ENCODE data around the gene SLC47A1. TPM values are rescaled to one million over a fixed set of nuclear protein-coding genes. Genes with fewer than 3 reads are reported as not detected.

Gene SLC47A1
- total and polyA plus RNA-seq, 2 of the 13 experiments (the other 11 are each of a cell fraction or from before 2014, with no cell fraction given): 42.1 to 67.5 TPM

GRCh38 chr17:19538095-19539039 is 4.7 kb downstream of the SLC47A1 start (continued):
- TF ChIP-seq ZNF205 (CRISPR knock-in tag; IDR thresholded peaks at IDR 0.05): peak; percentile 98
- peak; percentile 75 for TF ChIP-seq ZBTB34 (CRISPR knock-in tag; IDR thresholded peaks at IDR 0.05)
- TF ChIP-seq ZMAT3 (CRISPR knock-in tag; conservative IDR thresholded peaks at IDR 0.05): peak; percentile 86
- no peak for TF ChIP-seq ZKSCAN1 (IDR thresholded peaks at IDR 0.05; ENCODE audit: low read length)
- no peak for TF ChIP-seq MBD4 (IDR thresholded peaks at IDR 0.05; ENCODE audit: borderline replicate concordance, low read length)
- TF ChIP-seq RXRA (CRISPR knock-in tag; IDR thresholded peaks at IDR 0.05): peak; percentile 96
- TF ChIP-seq ZC3H4 (CRISPR knock-in tag; IDR thresholded peaks at IDR 0.05; ENCODE audit: borderline replicate concordance): no peak
- TF ChIP-seq EHMT2 (IDR thresholded peaks at IDR 0.05; ENCODE audit: borderline replicate concordance, low read depth, low read length): no peak
- TF ChIP-seq ZBED4 (CRISPR knock-in tag; IDR thresholded peaks at IDR 0.05; ENCODE audit: borderline replicate concordance): 0 out of 2 replicates have a peak, but pooled peaks have one; percentile 48
- TF ChIP-seq NCOA1 (CRISPR knock-in tag; IDR thresholded peaks at IDR 0.05): peak; percentile 83; the same call in 1 of the 2 replicates
- TF ChIP-seq ZXDC (CRISPR knock-in tag; IDR thresholded peaks at IDR 0.05): no peak
- TF ChIP-seq IKZF5 (CRISPR knock-in tag; IDR thresholded peaks at IDR 0.05): peak; percentile 89
- 0 out of 2 replicates have a peak, but pooled peaks have one; percentile 5 for TF ChIP-seq AHR (CRISPR knock-in tag; IDR thresholded peaks at IDR 0.05)
- TF ChIP-seq TEAD3 (CRISPR knock-in tag; optimal IDR thresholded peaks at IDR 0.05; ENCODE audit: borderline replicate concordance): peak; percentile 76
- no peak for TF ChIP-seq ZNF354B (CRISPR knock-in tag; IDR thresholded peaks at IDR 0.05)
- TF ChIP-seq LCORL (IDR thresholded peaks at IDR 0.05): peak; percentile 62; the same call in 1 of the 2 replicates
- TF ChIP-seq LCORL (CRISPR knock-in tag; IDR thresholded peaks at IDR 0.05): peak; percentile 99
- no peak for TF ChIP-seq FOXA1 (IDR thresholded peaks at IDR 0.05)
- peak; percentile 30; the same call in 1 of the 2 replicates for TF ChIP-seq FOXA1 (CRISPR knock-in tag; IDR thresholded peaks at IDR 0.05)
